CD4-positive, alpha-beta T cell (primary cell): ENCODE data around the gene COL23A1. TPM values are rescaled to one million over a fixed set of nuclear protein-coding genes. Genes with fewer than 3 reads are reported as not detected.

Experiments used
- ATAC-seq: fragments of 200-7000 bp; cut with Tn5 transposase; one replicate; pipeline ENCODE4 v1.10.0; 2022; ENCODE audit warnings: mild to moderate bottlenecking; ENCODE audit not compliant: poor library complexity
- CTCF ChIA-PET: fragments of 350-600 bp; sonication (Branson Sonifier 250); formaldehyde crosslinking; loops from one replicate; lab custom pipeline; 2021; ENCODE audit warnings: antibody characterized with exemption, inconsistent platforms; lab: Charles Lee
- POLR2A ChIA-PET: fragments of 350-600 bp; sonication (Branson Sonifier 250); formaldehyde crosslinking; loops from one replicate; lab custom pipeline; 2021; ENCODE audit warnings: antibody characterized with exemption, inconsistent platforms; lab: Charles Lee
- DNase-seq, 14 experiments: peaks; one replicate each; pipeline ENCODE4 v3.0.0-alpha.2; 2013 to 2020; ENCODE audit warnings: mixed read lengths in 2 of 14
- H3K27ac ChIP-seq, 2 donors: one replicate each; pipeline versions ENCODE4 v1.5.1 to v1.7.0; 2013; ENCODE audit warnings: low read length in 2 of 2, low read depth in 1 of 2, mild to moderate bottlenecking in 1 of 2
- H3K27me3 ChIP-seq, 2 experiments: 1 replicate in 1 of 2; 2 replicates in 1 of 2; pipeline versions ENCODE4 v1.6.1 to v1.7.0; 2013; ENCODE audit warnings: low read length in 2 of 2, control low read depth in 1 of 2, mild to moderate bottlenecking in 1 of 2, moderate library complexity in 1 of 2; ENCODE audit not compliant: insufficient read depth in 2 of 2, control insufficient read depth in 1 of 2
- H3K36me3 ChIP-seq: one replicate; pipeline ENCODE4 v1.6.1; 2013; ENCODE audit warnings: low read length, control low read depth; ENCODE audit not compliant: insufficient read depth
- H3K4me1 ChIP-seq: one replicate; pipeline ENCODE4 v1.6.1; 2013; ENCODE audit warnings: low read length, control low read depth; ENCODE audit not compliant: insufficient read depth
- H3K4me3 ChIP-seq: one replicate; pipeline ENCODE4 v1.5.1; 2013; ENCODE audit warnings: mild to moderate bottlenecking, low read length, moderate library complexity
- H3K9me3 ChIP-seq, 2 experiments: 1 replicate in 1 of 2; 2 replicates in 1 of 2; pipeline versions ENCODE4 v1.6.1 to v1.7.0; 2013; ENCODE audit warnings: low read length in 2 of 2, mild to moderate bottlenecking in 2 of 2, control low read depth in 1 of 2, moderate library complexity in 1 of 2; ENCODE audit not compliant: control insufficient read depth in 1 of 2, insufficient read depth in 1 of 2
- H3K27ac Mint-ChIP-seq: one replicate; pipeline ENCODE4 v1.8.0; 2020; ENCODE audit warnings: mixed read lengths
- H3K27me3 Mint-ChIP-seq: one replicate; pipeline ENCODE4 v1.8.0; 2021; ENCODE audit warnings: mixed read lengths
- H3K36me3 Mint-ChIP-seq: one replicate; pipeline ENCODE4 v1.8.0; 2021; ENCODE audit warnings: low read depth, mixed read lengths
- H3K4me1 Mint-ChIP-seq: one replicate; pipeline ENCODE4 v1.8.0; 2021; ENCODE audit warnings: low read depth, mixed read lengths
- H3K4me3 Mint-ChIP-seq: one replicate; pipeline ENCODE4 v1.8.0; 2020; ENCODE audit warnings: mild to moderate bottlenecking, mixed read lengths
- H3K9me3 Mint-ChIP-seq: one replicate; pipeline ENCODE4 v1.8.0; 2020; ENCODE audit warnings: mixed read lengths
- intact Hi-C, 2 experiments: fragments of 100-400 bp; cut with DNase I in 1 of 2; cut with micrococcal nuclease in 1 of 2; formaldehyde crosslinking; loops; one replicate each; pipeline versions ENCODE4 v1.15.1 to v1.9.0; 2023 to 2025; cut with DNase I, micrococcal nuclease
- total RNA-seq, 174 experiments: library from RNA in 2 of 174; stranded (reverse) in 2 of 174; gene quantifications; one replicate each; pipeline ENCODE4 v1.2.3 and lab custom pipeline; 2021 to 2026
- TF ChIP-seq, protein P1 (sequence below): fragments of 200-600 bp; IDR thresholded peaks from one replicate; pipeline ENCODE4 v1.8.0; 2022; ENCODE audit warnings: antibody characterized with exemption, mild to moderate bottlenecking

Gene COL23A1
- total RNA-seq, 2 experiments from 2014 or later, result not detected

DNA sequence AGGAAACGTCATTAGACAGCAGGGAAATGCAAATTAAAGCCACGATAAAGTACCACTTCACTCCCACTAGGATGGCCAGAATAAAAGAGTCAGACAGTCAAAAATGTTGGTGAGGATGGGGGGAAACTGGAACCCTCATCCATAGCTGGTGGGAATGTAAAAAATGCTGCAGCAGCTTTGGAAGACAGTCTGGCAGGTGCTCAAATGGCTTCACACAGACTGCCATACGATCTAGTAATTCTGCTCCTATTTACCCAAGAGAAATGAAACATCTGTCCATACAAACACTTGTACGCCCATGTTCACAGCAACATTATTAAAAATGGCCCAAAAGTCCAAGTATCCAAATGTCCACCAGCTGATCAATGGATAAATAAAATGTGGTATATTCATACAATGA lies 198.7 kb downstream of the COL23A1 start:
- Mint-ChIP-seq H3K4me1 (no peaks in the 10 kb centered on the region), H3K9me3 (no peaks in the 10 kb centered on the region), H3K27ac (no peak overlapping the region), H3K4me3 (no peak overlapping the region), H3K27me3 (no peaks in the 10 kb centered on the region), H3K36me3 (no peaks in the 10 kb centered on the region)
- CTCF ChIA-PET, result no interaction called here
- H3K9me3 ChIP-seq, result no peaks in the 10 kb centered on the region
- H3K4me1 ChIP-seq, result no peaks in the 10 kb centered on the region
- intact Hi-C loops, result no loop called here
- TF ChIP-seq, protein P1, sequence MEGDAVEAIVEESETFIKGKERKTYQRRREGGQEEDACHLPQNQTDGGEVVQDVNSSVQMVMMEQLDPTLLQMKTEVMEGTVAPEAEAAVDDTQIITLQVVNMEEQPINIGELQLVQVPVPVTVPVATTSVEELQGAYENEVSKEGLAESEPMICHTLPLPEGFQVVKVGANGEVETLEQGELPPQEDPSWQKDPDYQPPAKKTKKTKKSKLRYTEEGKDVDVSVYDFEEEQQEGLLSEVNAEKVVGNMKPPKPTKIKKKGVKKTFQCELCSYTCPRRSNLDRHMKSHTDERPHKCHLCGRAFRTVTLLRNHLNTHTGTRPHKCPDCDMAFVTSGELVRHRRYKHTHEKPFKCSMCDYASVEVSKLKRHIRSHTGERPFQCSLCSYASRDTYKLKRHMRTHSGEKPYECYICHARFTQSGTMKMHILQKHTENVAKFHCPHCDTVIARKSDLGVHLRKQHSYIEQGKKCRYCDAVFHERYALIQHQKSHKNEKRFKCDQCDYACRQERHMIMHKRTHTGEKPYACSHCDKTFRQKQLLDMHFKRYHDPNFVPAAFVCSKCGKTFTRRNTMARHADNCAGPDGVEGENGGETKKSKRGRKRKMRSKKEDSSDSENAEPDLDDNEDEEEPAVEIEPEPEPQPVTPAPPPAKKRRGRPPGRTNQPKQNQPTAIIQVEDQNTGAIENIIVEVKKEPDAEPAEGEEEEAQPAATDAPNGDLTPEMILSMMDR, result no peak
- POLR2A ChIA-PET, result no interaction called here
- ATAC-seq, result no peak
- DNase-seq, result no peak
- H3K27me3 ChIP-seq, result peaks cover 3% of the 10 kb centered on the region in 2 experiments
- H3K36me3 ChIP-seq, result no peaks in the 10 kb centered on the region
- no peak overlapping the region for H3K27ac ChIP-seq
- no peak overlapping the region for H3K4me3 ChIP-seq

DNA sequence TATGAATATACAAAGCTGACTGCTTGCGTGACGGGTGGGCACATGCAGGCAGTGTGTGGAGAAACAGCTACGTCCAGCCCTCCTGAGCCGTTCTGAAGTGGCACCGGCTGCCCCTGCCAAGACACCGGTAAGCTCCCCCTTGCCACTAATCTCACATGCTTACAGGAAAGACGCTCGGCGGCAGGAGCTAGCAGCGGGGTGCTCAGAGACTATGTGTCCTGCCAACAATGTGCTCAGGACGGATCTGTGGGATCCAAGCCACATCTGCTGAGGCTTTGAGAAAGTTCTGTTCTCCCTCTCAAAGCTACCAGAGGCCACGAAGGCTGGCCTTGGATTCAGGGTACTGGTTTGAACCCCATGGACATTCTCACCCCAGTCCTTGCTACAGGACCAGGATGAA lies 200.4 kb downstream of the COL23A1 start:
- H3K9me3 ChIP-seq, result no peaks in the 10 kb centered on the region
- H3K9me3 Mint-ChIP-seq, result no peaks in the 10 kb centered on the region
- no peaks in the 10 kb centered on the region for H3K36me3 ChIP-seq
- ChIA-PET CTCF (no interaction called here), POLR2A (no interaction called here)
- no peaks in the 10 kb centered on the region for H3K36me3 Mint-ChIP-seq
- H3K27ac ChIP-seq, result no peak overlapping the region
- no peak overlapping the region for H3K4me3 Mint-ChIP-seq
- DNase-seq, result no peak
- TF ChIP-seq, protein P1, result no peak
- H3K4me1 Mint-ChIP-seq, result no peaks in the 10 kb centered on the region
- no peaks in the 10 kb centered on the region for H3K27me3 Mint-ChIP-seq
- intact Hi-C loops, result no loop called here
- no peak overlapping the region for H3K4me3 ChIP-seq
- peaks cover 3% of the 10 kb centered on the region in 2 experiments for H3K27me3 ChIP-seq
- H3K4me1 ChIP-seq, result no peaks in the 10 kb centered on the region
- H3K27ac Mint-ChIP-seq, result no peak overlapping the region
- no peak for ATAC-seq

DNA sequence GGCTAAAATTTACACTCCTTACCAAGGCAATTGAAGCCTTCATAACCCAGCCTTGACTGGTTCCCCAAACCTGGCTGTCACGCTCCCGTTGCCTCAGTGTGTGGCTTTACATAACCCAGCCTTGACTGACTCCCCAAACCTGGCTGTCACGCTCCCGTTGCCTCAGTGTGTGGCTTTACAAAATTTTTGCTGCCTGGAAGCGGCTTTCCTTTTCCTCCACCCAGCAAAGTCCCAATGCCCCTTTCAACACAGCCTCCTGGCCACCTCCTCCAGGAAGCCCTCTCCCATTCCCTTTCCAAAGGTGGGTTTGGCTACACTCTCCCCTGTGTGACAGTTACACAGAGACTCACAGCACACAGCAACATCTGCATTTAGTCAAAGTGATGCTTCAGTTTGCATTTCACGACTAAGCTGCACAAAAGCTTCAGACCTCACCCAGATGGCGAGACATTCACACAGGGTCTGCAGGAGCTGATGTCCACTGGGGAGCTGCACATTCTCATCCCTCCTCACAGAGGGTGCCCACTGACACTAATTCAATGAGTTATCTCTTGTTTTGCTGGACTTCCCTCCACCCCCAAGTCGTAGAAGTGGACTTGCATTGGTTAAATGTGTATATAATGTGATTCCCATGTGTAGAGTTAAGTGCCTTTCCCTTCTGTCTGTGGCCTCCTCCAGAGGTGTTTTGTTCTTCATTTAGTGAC lies 201.0 kb downstream of the COL23A1 start:
- H3K4me1 ChIP-seq, result no peaks in the 10 kb centered on the region
- Mint-ChIP-seq H3K27me3 (no peaks in the 10 kb centered on the region), H3K4me3 (no peak overlapping the region), H3K4me1 (no peaks in the 10 kb centered on the region), H3K36me3 (no peaks in the 10 kb centered on the region), H3K27ac (no peak overlapping the region), H3K9me3 (no peaks in the 10 kb centered on the region)
- CTCF ChIA-PET, result no interaction called here
- H3K9me3 ChIP-seq, result no peaks in the 10 kb centered on the region
- ATAC-seq (no peak), DNase-seq (peak in 2 of 14 experiments; percentile 13 to 26)
- intact Hi-C loops, result no loop called here
- no peak overlapping the region for H3K27ac ChIP-seq
- H3K4me3 ChIP-seq, result no peak overlapping the region
- no peaks in the 10 kb centered on the region for H3K36me3 ChIP-seq
- TF ChIP-seq, protein P1, result no peak
- peaks cover 3 to 5% of the 10 kb centered on the region in 2 experiments for H3K27me3 ChIP-seq
- POLR2A ChIA-PET, result no interaction called here
